HEK293 (cell line): Measurements from ENCODE around the gene NOTCH3.

Experiments used
- CTCF ChIP-seq: fragments of 450-650 bp; formaldehyde crosslinking; IDR thresholded peaks from 2 replicates; pipeline ENCODE4 v1.5.1; 2016; ENCODE audit warnings: missing biosample characterization, missing genetic modification characterization
- GFI1B ChIP-seq: fragments of 450-650 bp; formaldehyde crosslinking; IDR thresholded peaks from 2 replicates; pipeline ENCODE4 v1.5.1; 2016; ENCODE audit warnings: missing biosample characterization, missing genetic modification characterization
- OVOL3 ChIP-seq: fragments of 450-650 bp; formaldehyde crosslinking; IDR thresholded peaks from 2 replicates; pipeline ENCODE4 v1.5.1; 2016; ENCODE audit warnings: missing biosample characterization, missing genetic modification characterization
- REST ChIP-seq: fragments of 450-650 bp; formaldehyde crosslinking; IDR thresholded peaks from 2 replicates; pipeline ENCODE4 v1.5.1; 2016; ENCODE audit warnings: missing biosample characterization, missing genetic modification characterization
- TCF7L2 ChIP-seq: IDR thresholded peaks from 2 replicates; pipeline ENCODE4 v1.6.1; 2011; ENCODE audit warnings: low read depth, mild to moderate bottlenecking, inconsistent platforms, low read length, moderate library complexity, borderline replicate concordance
- WT1 ChIP-seq: fragments of 450-650 bp; formaldehyde crosslinking; IDR thresholded peaks from 2 replicates; pipeline ENCODE4 v1.5.1; 2016; ENCODE audit warnings: missing biosample characterization, missing genetic modification characterization
- ZBTB17 ChIP-seq: fragments of 450-650 bp; formaldehyde crosslinking; IDR thresholded peaks from 2 replicates; pipeline ENCODE4 v1.5.1; 2016; ENCODE audit warnings: missing biosample characterization, missing genetic modification characterization
- ZNF121 ChIP-seq: fragments of 450-650 bp; formaldehyde crosslinking; IDR thresholded peaks from 2 replicates; pipeline ENCODE4 v1.5.1; 2016; ENCODE audit warnings: missing biosample characterization, missing genetic modification characterization
- ZNF394 ChIP-seq: fragments of 450-650 bp; formaldehyde crosslinking; IDR thresholded peaks from 2 replicates; pipeline ENCODE4 v1.5.1; 2016; ENCODE audit warnings: missing biosample characterization, missing genetic modification characterization, mild to moderate bottlenecking, moderate library complexity, borderline replicate concordance
- ZNF660 ChIP-seq: fragments of 450-650 bp; IDR thresholded peaks from 2 replicates; pipeline ENCODE4 v1.5.1; 2018; ENCODE audit warnings: missing biosample characterization, mild to moderate bottlenecking, missing genetic modification characterization
- TF ChIP-seq, protein P1 (sequence below): fragments of 450-650 bp; formaldehyde crosslinking; IDR thresholded peaks from 2 replicates; pipeline ENCODE4 v1.5.0; 2017; ENCODE audit warnings: missing biosample characterization, missing genetic modification characterization, borderline replicate concordance

DNA sequence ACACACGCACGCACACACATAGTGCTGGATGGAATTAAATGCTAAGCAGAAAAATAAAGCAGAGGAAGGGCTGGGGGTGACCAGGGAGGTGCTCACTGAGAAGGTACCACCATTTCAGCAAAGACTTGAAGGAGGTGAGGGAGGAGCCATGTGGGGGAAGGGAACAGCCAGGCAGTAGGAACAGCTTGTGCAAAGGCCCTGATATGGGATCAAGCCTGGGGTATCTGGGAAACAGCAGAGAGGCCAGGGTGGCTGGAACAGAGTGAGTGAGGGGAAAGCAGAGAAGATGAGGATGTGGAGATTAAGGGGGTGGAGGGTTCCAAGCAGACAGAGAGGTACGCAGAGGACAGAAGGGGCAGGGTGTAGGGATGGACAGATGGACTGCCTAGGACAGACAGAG lies 25.2 kb downstream of the NOTCH3 start:
- no peak for TF ChIP-seq ZBTB17
- no peak for TF ChIP-seq CTCF (tag by site-specific recombination)
- no peak for TF ChIP-seq WT1 (tag by site-specific recombination)
- no peak for TF ChIP-seq ZNF394 (tag by site-specific recombination)
- TF ChIP-seq ZNF121: no peak
- no peak for TF ChIP-seq TCF7L2
- TF ChIP-seq GFI1B (tag by site-specific recombination): no peak
- TF ChIP-seq, protein P1, sequence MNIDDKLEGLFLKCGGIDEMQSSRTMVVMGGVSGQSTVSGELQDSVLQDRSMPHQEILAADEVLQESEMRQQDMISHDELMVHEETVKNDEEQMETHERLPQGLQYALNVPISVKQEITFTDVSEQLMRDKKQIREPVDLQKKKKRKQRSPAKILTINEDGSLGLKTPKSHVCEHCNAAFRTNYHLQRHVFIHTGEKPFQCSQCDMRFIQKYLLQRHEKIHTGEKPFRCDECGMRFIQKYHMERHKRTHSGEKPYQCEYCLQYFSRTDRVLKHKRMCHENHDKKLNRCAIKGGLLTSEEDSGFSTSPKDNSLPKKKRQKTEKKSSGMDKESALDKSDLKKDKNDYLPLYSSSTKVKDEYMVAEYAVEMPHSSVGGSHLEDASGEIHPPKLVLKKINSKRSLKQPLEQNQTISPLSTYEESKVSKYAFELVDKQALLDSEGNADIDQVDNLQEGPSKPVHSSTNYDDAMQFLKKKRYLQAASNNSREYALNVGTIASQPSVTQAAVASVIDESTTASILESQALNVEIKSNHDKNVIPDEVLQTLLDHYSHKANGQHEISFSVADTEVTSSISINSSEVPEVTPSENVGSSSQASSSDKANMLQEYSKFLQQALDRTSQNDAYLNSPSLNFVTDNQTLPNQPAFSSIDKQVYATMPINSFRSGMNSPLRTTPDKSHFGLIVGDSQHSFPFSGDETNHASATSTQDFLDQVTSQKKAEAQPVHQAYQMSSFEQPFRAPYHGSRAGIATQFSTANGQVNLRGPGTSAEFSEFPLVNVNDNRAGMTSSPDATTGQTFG (tag by site-specific recombination): no peak
- no peak for TF ChIP-seq OVOL3 (tag by site-specific recombination)
- no peak for TF ChIP-seq ZNF660
- TF ChIP-seq REST: no peak
